PC-3 (cell line): ENCODE results near the gene PHYKPL. TPM values are rescaled to one million over a fixed set of nuclear protein-coding genes. Genes with fewer than 3 reads are reported as not detected.

Experiments
- ATAC-seq: fragments of 200-7000 bp; cut with Tn5 transposase; 2 replicates; pipeline ENCODE4 v1.9.1; 2020; ENCODE audit warnings: mild to moderate bottlenecking, moderate library complexity
- BruUV-seq: library from RNA; stranded (reverse); fragments of 400-500 nt; replicated peaks from 2 replicates; lab custom pipeline; 2021; lab: Mats Ljungman, UMichigan
- CTCF ChIA-PET: fragments of 300-600 bp; sonication (Branson Sonifier 250); formaldehyde crosslinking; loops from one replicate; lab custom pipeline; 2022; ENCODE audit warnings: antibody characterized with exemption; lab: Charles Lee
- POLR2A ChIA-PET: fragments of 300-600 bp; sonication (Branson Sonifier 250); formaldehyde crosslinking; loops from one replicate; lab custom pipeline; 2022; ENCODE audit warnings: antibody characterized with exemption; ENCODE audit not compliant: unreplicated experiment; lab: Charles Lee
- DNase-seq: peaks from one replicate; pipeline ENCODE4 v3.0.0-alpha.2; 2015
- H2AFZ ChIP-seq: fragments of 300-600 bp; sonication (generic); 2 replicates; pipeline ENCODE4 v1.6.0; 2016; ENCODE audit warnings: antibody characterized with exemption, low read length
- H3F3A ChIP-seq: fragments of 300-600 bp; sonication (generic); one replicate; pipeline ENCODE4 v1.6.0; 2017; ENCODE audit warnings: antibody characterized with exemption, low read length, control low read depth, mild to moderate bottlenecking; ENCODE audit not compliant: unreplicated experiment
- H3K27ac ChIP-seq: fragments of 300-600 bp; sonication (generic); 2 replicates; pipeline ENCODE4 v1.5.1; 2016; ENCODE audit warnings: mild to moderate bottlenecking, low read length
- H3K27me3 ChIP-seq: fragments of 300-600 bp; sonication (generic); 2 replicates; pipeline ENCODE4 v1.6.1; 2016; ENCODE audit warnings: low read length, mixed read lengths
- H3K36me3 ChIP-seq: fragments of 300-600 bp; sonication (generic); 2 replicates; pipeline ENCODE4 v1.6.1; 2016; ENCODE audit warnings: low read depth, mixed run types, low read length, mixed read lengths
- H3K4me1 ChIP-seq: fragments of 300-600 bp; sonication (generic); 2 replicates; pipeline ENCODE4 v1.5.1; 2016; ENCODE audit warnings: low read length; ENCODE audit not compliant: insufficient read depth
- H3K4me2 ChIP-seq: fragments of 300-600 bp; sonication (generic); 2 replicates; pipeline ENCODE4 v1.6.0; 2016; ENCODE audit warnings: low read length
- H3K4me3 ChIP-seq: fragments of 300-600 bp; sonication (generic); 2 replicates; pipeline ENCODE4 v1.5.1; 2016; ENCODE audit warnings: mild to moderate bottlenecking, low read length, mixed read lengths
- H3K79me2 ChIP-seq: fragments of 300-600 bp; sonication (generic); 2 replicates; pipeline ENCODE4 v1.6.1; 2017; ENCODE audit warnings: low read length, mixed read lengths
- H3K9ac ChIP-seq: fragments of 300-600 bp; sonication (generic); 2 replicates; pipeline ENCODE4 v1.6.0; 2016; ENCODE audit warnings: mild to moderate bottlenecking, low read length
- H3K9me2 ChIP-seq: fragments of 300-600 bp; sonication (generic); replicated peaks from 2 replicates; pipeline ENCODE4 v1.6.1; 2016; ENCODE audit warnings: mixed run types, low read length, mixed read lengths
- H3K9me3 ChIP-seq: fragments of 300-600 bp; sonication (generic); 2 replicates; pipeline ENCODE4 v1.6.1; 2016; ENCODE audit warnings: low read length, mixed read lengths
- H4K20me1 ChIP-seq: fragments of 300-600 bp; sonication (generic); 2 replicates; pipeline ENCODE4 v1.6.1; 2016; ENCODE audit warnings: low read length, mixed read lengths
- CTCF ChIP-seq: fragments of 300-600 bp; sonication (generic); conservative IDR thresholded peaks from 2 replicates; pipeline ENCODE4 v1.5.1; 2017; ENCODE audit warnings: antibody characterized with exemption, low read depth, mild to moderate bottlenecking, low read length
- EZH2 ChIP-seq: fragments of 300-600 bp; sonication (generic); IDR thresholded peaks from one replicate; pipeline ENCODE4 v1.6.1; 2017; ENCODE audit warnings: antibody characterized with exemption, mild to moderate bottlenecking, low read length; ENCODE audit not compliant: unreplicated experiment
- EZH2phosphoT487 ChIP-seq: fragments of 300-600 bp; sonication (generic); IDR thresholded peaks from 2 replicates; pipeline ENCODE4 v1.6.1; 2018; ENCODE audit warnings: mild to moderate bottlenecking, antibody characterized with exemption, low read length, borderline replicate concordance
- intact Hi-C: fragments of 100-400 bp; cut with micrococcal nuclease; formaldehyde crosslinking; loops from 2 replicates; pipeline ENCODE4 v1.9.0; 2023
- total RNA-seq: library from RNA; depleted of rRNA; stranded (reverse); fragments of >200 nt; gene quantifications from 2 replicates; pipeline ENCODE4 v1.2.3, GENCODE V29; 2014

PHYKPL gene
- total RNA-seq, 1 experiment from 2014 or later, result 31.2 TPM

- Histone ChIP-seq H3K4me2 (no peak overlapping the region), H3K4me1 (no peaks in the 10 kb centered on the region), H3K4me3 (no peak overlapping the region), H2AFZ (no peak overlapping the region), H3K9me2 (no peaks in the 10 kb centered on the region), H3K9me3 (0 out of 2 replicates have a peak, but pooled peaks cover 5% of the 10 kb centered on the region), H3K27ac (no peak overlapping the region), H3K79me2 (no peaks in the 10 kb centered on the region), H3F3A (no peaks in the 10 kb centered on the region), H4K20me1 (no peaks in the 10 kb centered on the region), H3K36me3 (no peaks in the 10 kb centered on the region), H3K27me3 (peaks cover 23% of the 10 kb centered on the region), H3K9ac (no peak overlapping the region)
- POLR2A ChIA-PET, result no interaction called here
- no TSS peak for BruUV-seq
- CTCF ChIA-PET, result no interaction called here
- no peak for ATAC-seq
- TF ChIP-seq CTCF (no peak), EZH2 (no peak), EZH2phosphoT487 (no peak)
- intact Hi-C loops, result no loop called here
- no peak for DNase-seq
Observed at GRCh38 chr5:178273665-178274541, 41.3 kb upstream of the PHYKPL start.

- Histone ChIP-seq H2AFZ (no peak overlapping the region), H3K9ac (no peak overlapping the region), H3K9me3 (0 out of 2 replicates have a peak, but pooled peaks cover 5% of the 10 kb centered on the region), H3K9me2 (no peaks in the 10 kb centered on the region), H3K4me2 (no peak overlapping the region), H4K20me1 (no peaks in the 10 kb centered on the region), H3F3A (no peaks in the 10 kb centered on the region), H3K79me2 (no peaks in the 10 kb centered on the region), H3K36me3 (no peaks in the 10 kb centered on the region), H3K27ac (no peak overlapping the region), H3K4me1 (no peaks in the 10 kb centered on the region), H3K4me3 (no peak overlapping the region), H3K27me3 (peaks cover 20% of the 10 kb centered on the region)
- ATAC-seq, result no peak
- CTCF ChIA-PET, result no interaction called here
- intact Hi-C loops, result no loop called here
- POLR2A ChIA-PET, result interaction anchor here (0.6 kb wide), 1 partner anchor 82 kb away, joined by 11 read pairs; no protein-coding TSS in a partner anchor
- BruUV-seq, result no TSS peak
- TF ChIP-seq CTCF, result no peak
- TF ChIP-seq EZH2, result no peak
- TF ChIP-seq EZH2phosphoT487, result no peak
- no peak for DNase-seq
Observed at GRCh38 chr5:178273041-178273440, 40.4 kb upstream of the PHYKPL start.

GRCh38 chr5:178272591-178272990, 40.0 kb upstream of the PHYKPL start:
- no peak overlapping the region for H3K9ac ChIP-seq
- ATAC-seq (no peak), DNase-seq (no peak)
- intact Hi-C loops, result no loop called here
- BruUV-seq, result no TSS peak
- POLR2A ChIA-PET, result interaction anchor here (0.6 kb wide), 1 partner anchor 82 kb away, joined by 11 read pairs; no protein-coding TSS in a partner anchor
- H3K4me2 ChIP-seq, result no peak overlapping the region
- H3F3A ChIP-seq, result no peaks in the 10 kb centered on the region
- H4K20me1 ChIP-seq, result no peaks in the 10 kb centered on the region
- no peaks in the 10 kb centered on the region for H3K4me1 ChIP-seq
- no peaks in the 10 kb centered on the region for H3K79me2 ChIP-seq
- no peak for TF ChIP-seq CTCF
- TF ChIP-seq EZH2, result no peak
- no peak for TF ChIP-seq EZH2phosphoT487
- H3K4me3 ChIP-seq, result no peak overlapping the region
- H3K36me3 ChIP-seq, result no peaks in the 10 kb centered on the region
- H3K9me3 ChIP-seq, result 0 out of 2 replicates have a peak, but pooled peaks cover 5% of the 10 kb centered on the region
- peaks cover 15% of the 10 kb centered on the region for H3K27me3 ChIP-seq
- H3K27ac ChIP-seq, result no peak overlapping the region
- no peak overlapping the region for H2AFZ ChIP-seq
- CTCF ChIA-PET, result no interaction called here
- H3K9me2 ChIP-seq, result no peaks in the 10 kb centered on the region
